GM21723 (cell line): ENCODE results near the gene ELOF1.
A peak's percentile ranks its signal among the peaks of the same experiment; 100 is the strongest.
"Not testable (repeated sequence)": the region's sequence is repeated elsewhere in the genome, so short reads cannot be mapped to it uniquely, and the experiment has no call there.

Source experiments
- ATAC-seq: cut with Tn5 transposase; IDR thresholded peaks from one replicate; pipeline ENCODE4 v1.9.1; 2021; ENCODE audit warnings: mild to moderate bottlenecking, moderate library complexity; ENCODE audit not compliant: unreplicated experiment

ELOF1 gene

DNA sequence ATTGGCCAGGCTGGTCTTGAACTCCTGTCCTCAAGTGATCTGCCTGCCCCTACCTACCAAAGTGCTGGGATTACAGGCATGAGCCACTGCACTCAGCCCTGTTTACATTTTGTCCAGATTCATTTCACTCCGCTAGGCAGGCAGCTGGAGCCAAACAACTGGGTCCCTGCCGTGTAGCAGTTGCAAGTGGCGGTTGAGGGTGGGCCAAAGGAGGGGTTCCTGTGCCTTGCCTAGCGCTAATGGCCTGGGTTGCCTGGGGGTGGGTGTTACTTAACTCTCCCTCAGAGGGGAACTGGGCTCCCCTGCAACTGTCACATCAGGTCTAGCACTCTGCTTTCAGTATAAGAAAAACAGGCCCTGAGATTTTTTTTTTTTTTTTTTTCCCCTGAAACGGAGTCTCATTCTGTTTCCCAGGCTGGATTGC lies 11.0 kb upstream of the ELOF1 start:
- ATAC-seq: no peak

DNA sequence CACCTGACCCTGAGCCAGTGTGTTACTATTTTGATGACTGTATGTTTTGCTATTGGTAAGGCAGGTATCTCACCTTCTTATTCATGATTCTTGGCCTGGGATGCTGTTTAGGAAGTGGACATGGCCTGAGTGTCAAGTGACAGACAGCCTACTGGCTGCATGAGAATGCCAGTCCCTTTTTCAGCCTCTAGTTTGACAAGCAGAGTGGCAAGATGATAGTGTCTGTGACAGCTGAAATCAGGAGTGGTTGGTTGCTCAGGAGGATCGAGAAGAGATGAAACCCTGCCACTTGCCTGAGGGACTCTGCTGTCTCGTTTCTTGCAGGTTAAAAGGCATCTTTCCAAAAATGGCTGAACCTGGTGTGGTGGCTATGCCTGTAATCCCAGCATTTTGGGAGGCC lies 7.1 kb upstream of the ELOF1 start:
- no peak for ATAC-seq

DNA sequence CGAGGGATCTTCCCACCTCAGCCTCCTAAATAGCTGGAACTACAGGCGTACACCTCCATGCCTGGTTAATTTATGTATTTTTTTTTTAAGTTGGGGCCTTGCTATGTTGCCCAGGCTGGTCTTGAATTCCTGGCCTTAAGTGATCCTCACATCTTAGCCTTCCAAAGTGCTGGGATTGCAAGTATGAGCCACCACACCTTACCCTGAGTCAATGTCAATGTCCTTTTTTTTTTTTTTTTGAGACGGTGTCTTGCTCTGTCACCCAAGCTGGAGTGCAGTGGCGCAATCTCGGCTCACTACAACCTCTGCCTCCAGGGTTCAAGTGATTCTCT lies 6.6 kb upstream of the ELOF1 start:
- ATAC-seq: not testable (repeated sequence)

DNA sequence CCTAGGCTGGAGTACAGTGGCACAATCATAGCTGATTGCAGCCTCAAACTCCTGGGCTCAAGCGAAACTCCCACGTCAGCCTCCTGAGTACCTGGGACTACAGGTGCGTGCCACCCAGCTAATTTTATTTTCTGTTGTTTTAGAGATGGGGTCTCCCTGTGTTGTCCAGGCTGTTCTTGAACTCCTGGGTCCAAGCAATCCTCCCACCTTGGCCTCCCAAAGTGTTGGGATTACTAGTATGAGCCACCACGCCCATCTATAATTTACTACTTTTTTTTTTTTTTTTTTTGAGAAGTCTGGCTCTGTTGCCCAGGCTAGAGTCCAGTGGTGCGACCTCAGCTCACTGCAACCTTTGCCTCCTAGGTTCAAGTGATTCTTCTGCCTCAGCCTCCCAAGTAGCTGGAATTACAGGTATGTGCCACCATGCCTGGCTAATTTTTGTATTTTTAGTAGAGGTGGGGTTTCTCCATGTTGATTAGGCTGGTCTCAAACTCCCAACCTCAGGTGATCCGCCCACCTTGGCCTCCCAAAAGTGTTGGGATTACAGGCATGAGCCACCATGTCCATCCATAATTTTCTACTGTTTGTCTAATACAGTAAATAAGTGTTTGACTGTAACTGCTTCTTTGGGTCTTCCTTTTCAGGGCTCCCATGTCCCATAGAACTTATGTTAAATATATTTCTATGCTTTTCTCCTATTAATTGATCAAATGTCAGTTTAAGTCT lies 5.2 kb upstream of the ELOF1 start:
- not testable (repeated sequence) for ATAC-seq

DNA sequence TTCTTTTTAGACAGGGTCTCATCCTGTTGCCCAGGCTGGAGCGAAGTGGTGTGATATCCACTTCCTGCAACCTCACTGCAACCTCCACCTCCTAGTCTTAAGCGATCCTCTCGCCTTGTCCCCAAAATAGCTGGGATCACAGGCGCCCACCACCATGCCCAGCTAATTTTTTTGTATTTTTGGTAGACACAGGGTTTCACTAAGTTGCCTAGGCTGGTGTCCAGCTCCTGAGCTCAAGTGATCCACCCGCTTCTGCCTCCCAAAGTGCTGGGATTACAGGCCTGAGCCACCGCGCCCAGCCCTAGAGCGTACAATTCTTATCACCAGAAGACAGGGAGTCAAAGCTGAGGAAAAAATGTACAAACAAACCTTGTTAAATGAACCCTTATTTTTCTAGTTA lies 4.5 kb upstream of the ELOF1 start:
- ATAC-seq: no peak

DNA sequence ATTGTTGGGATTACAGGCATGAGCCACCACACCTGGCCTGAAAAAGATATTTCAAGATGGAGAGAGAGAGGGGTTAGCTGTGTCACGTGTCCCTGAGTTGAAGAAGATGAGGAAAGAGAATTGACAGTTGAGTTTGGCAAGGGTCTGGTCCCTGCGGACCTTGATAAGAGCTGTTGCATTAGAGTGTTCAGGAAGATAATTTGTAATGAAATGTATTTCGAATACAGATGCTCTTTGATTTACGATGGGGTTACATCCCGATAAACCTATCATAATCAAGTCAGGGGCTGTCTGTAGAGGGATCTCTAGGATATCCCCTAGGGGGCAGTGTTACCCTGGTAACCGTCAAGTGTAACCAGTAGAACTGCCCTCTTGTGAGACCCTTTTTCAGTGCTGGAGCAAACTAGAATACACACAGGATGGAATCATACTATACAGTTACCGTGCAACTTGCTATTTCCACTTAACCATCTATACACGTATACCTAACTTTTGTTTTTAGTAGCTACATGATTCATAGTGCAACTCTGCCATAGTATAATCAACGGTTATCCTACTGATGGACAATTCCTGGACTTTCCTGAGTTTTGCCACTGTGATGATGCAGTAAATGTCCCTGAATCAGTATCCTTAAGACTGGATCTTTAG lies 1.5 kb upstream of the ELOF1 start:
- ATAC-seq: peak; percentile 47

DNA sequence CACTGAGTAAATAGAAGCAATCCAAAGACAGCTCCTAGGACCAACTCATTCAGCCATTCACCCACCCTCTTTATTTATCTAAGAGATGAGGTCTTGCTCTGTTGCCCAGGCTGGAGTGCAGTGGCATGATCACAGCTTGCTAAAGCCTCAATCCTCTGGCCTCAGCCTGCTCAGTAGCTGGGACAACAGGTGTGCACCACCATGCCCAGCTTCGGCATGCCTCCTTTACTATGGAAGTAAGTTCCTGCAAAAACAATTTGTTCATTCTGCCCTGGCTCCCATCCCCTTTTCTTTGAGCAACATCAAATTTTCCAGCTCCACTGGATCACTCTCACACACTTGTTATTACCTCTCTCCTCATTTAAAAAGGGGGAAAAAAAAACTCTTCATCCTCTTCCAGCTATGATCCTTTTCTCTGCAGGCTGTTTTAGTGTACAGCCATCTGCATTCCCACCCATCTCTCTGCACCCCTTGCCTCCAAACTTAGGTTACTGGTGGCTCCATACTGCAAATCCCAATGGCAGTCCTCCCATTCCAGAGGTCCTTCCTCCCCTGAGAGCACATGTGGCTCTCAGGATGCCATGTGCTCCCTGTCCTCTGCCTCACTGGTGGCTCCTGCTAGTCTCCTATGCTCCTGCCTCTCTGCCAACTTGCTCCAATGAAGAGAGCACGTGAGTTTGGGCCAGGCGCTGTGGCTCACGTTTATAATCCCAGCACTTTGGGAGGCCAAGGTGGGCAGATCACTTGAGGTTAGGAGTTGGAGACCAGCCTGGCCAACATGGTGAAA lies 2.2 kb downstream of the ELOF1 start:
- ATAC-seq: no peak

DNA sequence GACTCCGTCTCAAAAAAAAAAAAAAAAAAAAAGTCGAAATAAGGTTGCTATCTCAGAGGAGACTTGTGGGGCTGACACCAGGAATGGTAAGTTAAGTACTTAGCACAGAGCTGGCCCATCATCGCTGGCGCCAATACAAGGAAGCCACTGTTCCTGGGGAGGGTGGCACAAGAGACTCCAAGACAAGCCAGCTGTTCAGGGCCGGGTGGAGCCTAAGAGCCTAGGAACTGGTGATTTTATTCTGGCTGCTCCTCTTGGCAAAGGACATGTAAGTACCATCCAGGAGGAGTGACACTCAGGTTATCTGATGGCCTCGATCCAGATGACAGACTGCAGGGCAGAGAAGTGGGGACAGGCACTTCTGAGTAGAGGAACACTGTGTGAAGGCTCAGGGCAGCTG lies 3.8 kb downstream of the ELOF1 start:
- ATAC-seq: no peak

DNA sequence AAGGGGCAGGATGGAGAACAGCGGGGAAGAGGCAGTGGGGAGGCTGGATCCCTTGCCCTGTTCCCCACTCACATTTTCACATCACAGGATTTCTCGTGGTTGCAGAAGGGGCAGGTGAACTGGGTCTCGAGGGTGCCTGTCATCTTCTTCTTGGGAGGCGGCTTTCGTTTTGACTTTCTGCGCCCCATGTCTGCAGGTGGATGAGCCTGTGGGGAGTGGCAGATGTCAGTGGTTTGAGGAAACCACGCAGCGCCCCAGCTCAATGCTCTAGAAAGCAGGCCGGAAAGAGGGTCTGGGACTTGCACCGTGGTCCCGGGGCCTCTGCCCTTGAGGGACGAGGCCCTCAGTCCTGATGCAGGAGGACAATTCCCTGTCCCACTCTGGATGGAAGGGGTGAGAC lies 4.9 kb downstream of the ELOF1 start:
- no peak for ATAC-seq

DNA sequence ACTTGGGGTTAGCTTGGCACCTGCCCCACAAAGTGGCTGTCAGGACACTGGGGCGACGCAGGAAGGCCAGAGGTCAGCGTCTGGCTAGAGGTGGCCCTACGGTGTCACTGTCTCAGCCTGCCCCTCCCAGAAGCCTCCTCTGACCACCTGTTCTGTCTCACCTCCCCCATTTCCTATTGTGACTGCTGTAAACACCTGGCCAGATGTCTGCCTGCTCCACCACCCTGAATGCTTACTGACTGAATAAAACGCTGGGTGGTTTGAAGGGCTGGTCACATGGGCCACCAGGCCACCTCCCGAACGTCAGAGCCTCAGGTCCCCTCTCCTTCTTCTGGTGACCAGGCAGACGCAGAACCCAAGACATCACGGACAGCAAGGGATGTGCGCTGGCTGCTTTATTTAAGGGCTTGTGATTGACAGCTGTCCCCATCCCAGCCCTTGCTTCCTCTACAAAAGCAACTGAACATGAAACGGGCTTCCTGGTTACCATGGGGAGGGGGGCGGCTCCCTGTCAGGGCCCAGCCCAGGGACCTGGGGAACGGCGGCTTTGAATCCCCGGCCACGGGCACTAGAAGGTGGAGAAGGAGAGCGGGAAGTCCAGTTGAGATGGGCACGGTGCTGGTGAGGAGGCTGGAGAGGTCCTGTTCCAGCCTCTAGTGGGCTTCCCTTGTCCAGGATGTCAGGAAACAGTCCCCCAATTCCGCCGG lies 6.2 kb downstream of the ELOF1 start:
- no peak for ATAC-seq

DNA sequence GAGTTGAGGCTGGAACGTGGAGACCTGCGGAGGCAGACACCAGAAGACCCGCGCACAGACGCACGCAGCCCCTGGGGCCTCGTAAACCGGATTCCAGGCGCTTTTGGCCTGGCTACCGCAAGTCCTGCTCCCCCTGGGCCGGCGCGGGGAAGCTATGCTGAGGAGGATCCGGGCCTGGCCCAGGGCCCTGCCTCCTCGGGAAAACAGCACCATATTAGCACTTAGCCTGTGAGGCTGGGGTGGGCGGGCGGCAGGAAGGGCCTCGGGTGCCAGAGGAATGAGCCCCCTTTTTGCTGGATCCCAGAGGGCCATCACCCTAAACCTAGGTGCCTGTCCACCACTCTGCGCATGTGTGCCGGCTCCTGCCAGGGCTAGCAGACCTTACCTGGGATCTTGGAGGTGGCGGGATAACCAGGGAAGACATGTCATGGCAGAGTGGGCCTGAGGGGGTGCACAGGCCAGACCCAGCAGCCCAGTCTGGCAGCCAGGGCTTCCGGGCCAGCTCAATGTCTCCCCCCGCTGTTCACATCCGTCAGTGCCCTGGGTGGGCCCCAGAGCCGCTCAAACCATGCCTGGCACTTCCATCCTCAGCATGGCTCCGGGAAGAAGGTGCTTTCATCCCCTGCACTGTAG lies 7.3 kb downstream of the ELOF1 start:
- ATAC-seq: no peak

DNA sequence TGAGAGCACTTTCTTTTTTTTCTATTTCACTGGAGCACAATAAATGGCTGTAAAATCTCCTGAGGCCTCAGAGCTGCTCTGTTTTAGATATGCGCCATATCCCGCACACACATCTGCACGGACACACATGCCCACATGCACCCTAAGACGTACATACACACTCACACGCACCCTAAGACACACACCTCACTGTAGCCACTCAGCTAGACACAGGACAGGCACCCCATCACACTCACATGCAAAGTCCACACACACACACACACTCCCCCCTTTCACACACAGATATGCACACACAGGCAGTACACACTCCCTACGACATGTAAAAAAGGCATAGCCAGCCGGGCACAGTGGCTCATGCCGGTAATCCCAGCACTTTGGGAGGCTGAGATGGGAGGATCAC lies 8.8 kb downstream of the ELOF1 start:
- ATAC-seq: no peak

DNA sequence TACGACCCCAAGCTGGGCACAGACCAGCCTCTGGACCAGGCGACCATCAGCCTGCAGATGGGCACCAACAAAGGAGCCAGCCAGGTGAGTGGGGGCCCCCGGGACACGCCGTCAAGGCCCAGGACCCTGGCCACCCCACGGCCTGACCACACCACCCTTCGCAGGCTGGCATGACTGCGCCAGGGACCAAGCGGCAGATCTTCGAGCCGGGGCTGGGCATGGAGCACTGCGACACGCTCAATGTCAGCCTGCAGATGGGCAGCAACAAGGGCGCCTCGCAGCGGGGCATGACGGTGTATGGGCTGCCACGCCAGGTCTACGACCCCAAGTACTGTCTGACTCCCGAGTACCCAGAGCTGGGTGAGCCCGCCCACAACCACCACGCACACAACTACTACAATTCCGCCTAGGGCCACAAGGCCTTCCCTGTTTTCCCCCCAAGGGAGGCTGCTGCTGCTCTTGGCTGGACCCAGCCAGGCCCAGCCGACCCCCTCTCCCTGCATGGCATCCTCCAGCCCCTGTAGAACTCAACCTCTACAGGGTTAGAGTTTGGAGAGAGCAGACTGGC lies 9.6 kb downstream of the ELOF1 start:
- no peak for ATAC-seq

DNA sequence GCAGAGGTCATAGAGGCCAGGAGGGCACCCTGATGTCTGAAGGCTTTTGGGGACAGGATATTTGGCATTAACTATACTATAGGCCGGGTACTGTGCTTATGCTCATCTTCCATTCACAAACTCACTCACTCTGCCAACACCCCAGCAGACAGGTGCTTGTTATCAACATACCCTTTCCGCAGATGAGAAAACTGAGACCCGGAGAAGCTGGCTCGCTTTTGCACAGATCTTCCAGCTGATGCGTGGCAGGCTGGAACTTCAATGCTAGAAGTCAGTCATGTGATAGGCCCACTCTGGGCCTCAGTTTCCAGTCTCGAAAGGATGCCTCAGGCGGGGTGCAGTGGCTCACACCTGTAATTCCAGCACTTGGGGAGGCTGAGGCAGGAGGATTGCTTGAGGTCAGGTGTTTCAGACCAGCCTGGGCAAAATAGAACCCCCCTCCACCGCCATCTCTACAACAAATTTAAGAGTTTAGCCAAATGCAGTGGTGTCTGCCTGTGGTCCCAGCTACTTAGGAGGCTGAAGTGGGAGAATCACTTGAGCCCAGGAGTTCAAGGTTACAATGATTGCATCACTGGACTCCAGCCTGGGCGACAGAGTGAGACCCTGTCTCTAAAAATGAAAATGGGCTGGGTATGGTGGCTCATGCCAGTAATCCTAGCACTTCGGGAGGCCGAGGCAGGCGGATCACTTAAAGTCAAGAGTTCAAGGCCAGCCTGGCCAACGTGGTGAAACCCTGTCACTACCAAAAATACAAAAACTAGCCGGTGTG lies 10.9 kb downstream of the ELOF1 start:
- no peak for ATAC-seq

DNA sequence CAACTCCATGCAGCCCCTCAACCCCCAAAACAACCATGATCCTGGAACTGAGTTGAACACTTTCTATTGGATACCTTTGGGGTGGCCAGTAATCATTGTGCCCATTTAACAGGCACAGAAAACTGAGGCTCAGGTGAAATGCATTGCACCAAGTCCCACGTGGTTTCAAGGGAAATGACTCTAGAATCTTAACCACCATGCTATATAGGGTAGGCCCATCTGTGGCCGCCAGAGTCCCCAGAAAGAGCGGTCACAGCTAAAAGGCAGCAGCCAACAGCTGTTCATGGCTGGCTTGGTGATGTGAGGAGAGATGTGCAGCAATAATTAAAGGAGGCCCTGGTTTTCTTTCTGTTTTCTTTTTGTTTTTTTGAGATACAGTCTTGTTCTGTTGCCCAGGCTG lies 17.8 kb downstream of the ELOF1 start:
- ATAC-seq: no peak

DNA sequence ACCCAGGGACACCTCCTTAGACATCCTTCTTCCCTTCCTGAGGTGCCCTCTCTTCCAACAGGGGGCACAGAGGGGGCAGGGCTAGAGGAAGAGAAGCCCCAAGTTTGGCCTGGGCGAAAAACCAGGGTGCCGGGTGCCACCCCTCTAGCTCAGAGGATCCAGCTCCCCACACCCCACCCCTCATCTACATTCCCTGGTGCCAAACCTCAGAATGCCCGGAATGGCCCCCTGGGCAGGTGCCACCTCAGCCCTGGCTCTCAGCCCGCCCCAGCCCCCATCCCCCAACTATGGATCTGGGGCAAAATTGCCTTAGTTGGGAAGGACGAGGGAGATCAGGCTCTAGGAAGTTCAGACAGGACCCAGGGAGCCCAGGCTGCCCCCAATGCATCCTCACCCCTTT lies 18.4 kb downstream of the ELOF1 start:
- no peak for ATAC-seq

DNA sequence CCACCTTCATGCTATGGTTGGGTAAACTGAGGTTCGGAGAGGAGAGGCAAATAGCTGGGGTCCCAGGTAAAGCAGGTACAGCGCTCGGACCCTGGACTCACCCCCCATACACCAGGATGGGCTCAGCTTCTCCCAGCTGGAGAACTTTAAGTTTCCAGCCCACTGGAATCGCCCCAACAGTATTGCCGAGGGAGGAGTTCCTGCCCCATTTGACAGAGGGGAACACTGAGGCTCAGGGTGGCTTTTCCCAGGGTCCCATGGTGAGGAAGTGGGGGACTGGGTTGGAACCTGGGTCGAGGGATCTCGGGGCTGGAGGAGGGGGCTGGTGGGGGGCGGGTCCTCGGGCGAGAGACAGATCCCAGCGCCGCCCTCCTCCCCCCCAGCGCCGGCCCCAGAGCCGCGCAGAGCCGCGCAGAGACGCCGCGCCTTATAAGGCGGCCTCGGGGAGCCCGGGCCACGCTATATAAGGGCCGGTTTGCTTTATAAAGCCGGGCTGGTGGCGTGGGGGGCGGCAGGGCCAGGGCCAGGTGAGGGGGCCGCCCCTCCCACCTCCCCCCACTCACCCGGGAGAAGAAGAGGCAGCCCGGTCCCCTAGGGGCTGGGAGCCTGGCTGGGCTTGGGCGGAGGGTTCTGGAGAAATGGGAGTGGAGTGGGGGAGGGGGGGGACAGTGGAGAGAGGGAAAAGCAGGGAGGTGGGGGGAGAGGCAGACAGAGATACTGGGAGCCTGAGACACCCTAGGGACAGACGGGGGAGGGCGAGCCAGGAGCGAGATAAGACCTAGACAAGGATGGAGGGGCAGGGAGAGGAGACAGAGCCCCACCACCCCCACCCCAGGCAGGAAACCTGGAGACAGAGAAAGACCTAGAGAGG lies 19.3 kb downstream of the ELOF1 start:
- ATAC-seq: no peak

DNA sequence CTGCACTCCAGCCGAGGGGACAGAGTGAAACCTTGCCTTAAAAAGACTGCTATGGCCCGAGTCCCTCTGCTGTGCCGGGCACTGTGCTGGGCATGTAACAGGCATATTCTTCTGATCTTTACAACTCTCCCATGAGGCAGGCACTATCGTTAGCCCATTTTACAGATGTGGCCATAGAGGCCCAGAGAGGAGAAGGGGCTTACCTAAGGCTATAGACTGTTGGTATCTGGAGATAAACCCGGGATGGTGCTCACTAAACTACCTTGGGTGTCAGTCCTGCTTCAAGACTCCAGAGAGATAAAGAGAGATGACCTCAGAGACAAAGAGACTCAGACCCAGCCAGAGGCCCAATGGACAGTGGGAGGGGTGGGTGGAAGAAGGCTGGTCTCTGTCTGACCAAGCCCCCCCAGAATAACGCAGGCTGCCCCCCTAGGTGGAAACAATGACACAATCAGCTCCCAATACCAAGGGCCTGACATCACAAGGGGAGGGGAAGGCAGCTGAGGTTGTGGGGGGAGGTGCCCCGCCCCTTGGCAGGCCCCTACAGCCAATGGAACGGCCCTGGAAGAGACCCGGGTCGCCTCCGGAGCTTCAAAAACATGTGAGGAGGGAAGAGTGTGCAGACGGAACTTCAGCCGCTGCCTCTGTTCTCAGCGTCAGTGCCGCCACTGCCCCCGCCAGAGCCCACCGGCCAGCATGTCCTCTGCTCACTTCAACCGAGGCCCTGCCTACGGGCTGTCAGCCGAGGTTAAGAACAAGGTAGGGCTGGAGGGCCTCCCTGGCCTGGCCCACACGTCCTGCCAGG lies 20.6 kb downstream of the ELOF1 start, which contains the start of gene CNN1:
CNN1 (plus strand) TSS at position 620 of the 805 bp plus-strand sequence; CDS start at position 697, 77 bp downstream.
- no peak for ATAC-seq
